ENCODE data around the gene RBM20. TPM values are rescaled to one million over a fixed set of nuclear protein-coding genes. Genes with fewer than 3 reads are reported as not detected.

The RBM20 gene
- total RNA-seq, 3 donors from 2014 or later = 0.48 to 3.1 (median 1.6) TPM

DNA sequence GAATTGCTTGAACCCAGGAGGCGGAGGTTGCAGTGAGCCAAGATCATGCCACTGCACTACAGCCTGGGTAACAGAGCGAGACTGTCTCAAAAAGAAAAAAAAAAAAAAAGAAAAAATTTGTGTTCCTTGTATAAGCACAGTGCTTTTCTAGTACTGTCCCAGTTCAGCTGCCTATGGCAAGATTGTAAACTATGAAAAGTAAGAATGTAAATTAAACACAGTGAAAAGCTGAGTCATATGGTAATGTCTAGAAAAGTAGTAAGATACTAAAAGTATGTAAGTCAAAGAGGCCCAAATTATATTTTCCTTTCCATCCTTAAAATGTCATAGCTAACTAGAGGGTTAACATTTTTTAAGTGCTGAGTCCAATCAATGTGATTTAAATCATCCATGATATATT lies 42.8 kb downstream of the RBM20 start:
- no peak overlapping the region for H3K4me3 ChIP-seq
- TF ChIP-seq POLR2A (IDR thresholded peaks at IDR 0.05) = no peak
- no peak for TF ChIP-seq CTCF (IDR thresholded peaks at IDR 0.05)
- no peak for TF ChIP-seq POLR2AphosphoS5 (IDR thresholded peaks at IDR 0.05)
- H3K9me3 ChIP-seq = peaks cover 0 to 3% of the 10 kb centered on the region in 2 donors
- intact Hi-C loops (cut with DNase I; ENCODE audit: low total_unique reads) = no loop called here
- no peak for DNase-seq (ENCODE audit: low spot score in 2 of 2)
- no peak overlapping the region for H3K27ac ChIP-seq
- no peaks in the 10 kb centered on the region for H3K27me3 ChIP-seq
- no peaks in the 10 kb centered on the region for H3K36me3 ChIP-seq
- H3K4me1 ChIP-seq = no peaks in the 10 kb centered on the region

GRCh38 chr10:110687400-110687799 lies 43.3 kb downstream of the RBM20 start:
- H3K4me1 ChIP-seq = no peaks in the 10 kb centered on the region
- H3K4me3 ChIP-seq = no peak overlapping the region
- H3K36me3 ChIP-seq = no peaks in the 10 kb centered on the region
- intact Hi-C loops (cut with DNase I; ENCODE audit: low total_unique reads) = no loop called here
- no peak for TF ChIP-seq POLR2A (IDR thresholded peaks at IDR 0.05)
- peaks cover 0 to 7% of the 10 kb centered on the region in 2 donors for H3K9me3 ChIP-seq
- H3K27me3 ChIP-seq = no peaks in the 10 kb centered on the region
- no peak for DNase-seq (ENCODE audit: low spot score in 2 of 2)
- no peak overlapping the region for H3K27ac ChIP-seq

GRCh38 chr10:110691139-110691538 lies 47.0 kb downstream of the RBM20 start:
- Histone ChIP-seq H3K27me3 (no peaks in the 10 kb centered on the region), H3K27ac (no peak overlapping the region), H3K4me1 (no peaks in the 10 kb centered on the region), H3K4me3 (no peak overlapping the region), H3K36me3 (no peaks in the 10 kb centered on the region), H3K9me3 (peaks cover 0 to 7% of the 10 kb centered on the region in 2 donors)
- TF ChIP-seq CTCF (IDR thresholded peaks at IDR 0.05) (no peak), POLR2A (IDR thresholded peaks at IDR 0.05) (no peak), POLR2AphosphoS5 (IDR thresholded peaks at IDR 0.05) (no peak)
- no peak for DNase-seq (ENCODE audit: low spot score in 2 of 2)
- intact Hi-C loops (cut with DNase I; ENCODE audit: low total_unique reads) = no loop called here

- Histone ChIP-seq H3K27me3 (no peaks in the 10 kb centered on the region), H3K4me1 (no peaks in the 10 kb centered on the region), H3K27ac (no peak overlapping the region), H3K36me3 (no peaks in the 10 kb centered on the region), H3K4me3 (no peak overlapping the region), H3K9me3 (peaks cover 0 to 7% of the 10 kb centered on the region in 2 donors)
- no peak for DNase-seq (ENCODE audit: low spot score in 2 of 2)
- intact Hi-C loops (cut with DNase I; ENCODE audit: low total_unique reads) = no loop called here
- no peak for TF ChIP-seq POLR2AphosphoS5 (IDR thresholded peaks at IDR 0.05)
- TF ChIP-seq POLR2A (IDR thresholded peaks at IDR 0.05) = no peak
- TF ChIP-seq CTCF (IDR thresholded peaks at IDR 0.05) = no peak
These were observed 50.1 kb downstream of the RBM20 start for GRCh38 chr10:110694263-110694662.

DNA sequence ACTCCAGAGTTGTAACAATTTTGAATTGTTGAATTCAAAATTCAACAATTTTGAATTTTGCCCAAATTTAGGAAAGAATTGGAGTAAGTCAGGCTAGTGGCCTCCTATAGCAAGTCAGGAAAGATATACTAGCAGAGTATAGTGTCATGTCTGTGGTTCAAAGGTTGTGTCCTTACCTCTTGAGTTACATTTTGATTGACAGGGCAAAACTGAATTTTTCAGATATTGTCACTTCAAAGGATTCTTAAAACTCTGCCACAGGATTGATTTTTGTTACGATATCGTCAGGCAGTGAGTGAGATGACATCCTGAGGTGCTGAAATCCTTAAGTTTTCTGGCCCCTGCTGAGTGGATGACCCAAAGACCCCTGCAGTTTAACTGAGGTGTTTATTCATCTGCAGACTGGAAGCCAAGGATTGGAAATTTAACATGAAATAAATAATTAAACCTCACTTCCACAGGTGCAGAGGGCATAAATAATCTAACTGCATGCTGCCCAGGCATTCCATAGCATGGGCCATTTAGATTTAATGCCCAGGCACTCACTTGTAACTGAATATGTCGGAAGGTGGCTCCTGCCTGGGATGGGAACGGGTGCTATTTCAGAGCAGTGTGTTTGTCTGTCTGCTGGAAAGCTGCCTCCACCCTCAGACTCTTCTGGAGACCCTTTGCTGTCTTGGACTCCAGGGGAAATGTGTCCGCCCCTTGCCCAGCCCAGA lies 50.8 kb downstream of the RBM20 start:
- H3K9me3 ChIP-seq = peaks cover 0 to 7% of the 10 kb centered on the region in 2 donors
- DNase-seq (ENCODE audit: low spot score in 2 of 2) = no peak
- no peaks in the 10 kb centered on the region for H3K36me3 ChIP-seq
- no peak overlapping the region for H3K27ac ChIP-seq
- intact Hi-C loops (cut with DNase I; ENCODE audit: low total_unique reads) = no loop called here
- H3K27me3 ChIP-seq = no peaks in the 10 kb centered on the region
- no peaks in the 10 kb centered on the region for H3K4me1 ChIP-seq
- TF ChIP-seq POLR2A (IDR thresholded peaks at IDR 0.05) (no peak), POLR2AphosphoS5 (IDR thresholded peaks at IDR 0.05) (no peak), CTCF (IDR thresholded peaks at IDR 0.05) (no peak)
- no peak overlapping the region for H3K4me3 ChIP-seq

All from breast epithelium (tissue), 4 donors.